SK-N-SH treated with all-trans-retinoic acid at 6 μM for 48 hours (cell line): ENCODE results near the gene SEC62.

Experiments
- ATAC-seq: fragments of 200-7000 bp; cut with Tn5 transposase; 3 replicates; pipeline ENCODE4 v1.9.1; 2020; ENCODE audit warnings: mild to moderate bottlenecking, moderate library complexity
- ARNTL ChIP-seq: fragments of 450-650 bp; formaldehyde crosslinking; IDR thresholded peaks from 2 replicates; pipeline ENCODE4 v1.5.0; 2020; ENCODE audit warnings: low read depth, mild to moderate bottlenecking, moderate library complexity, borderline replicate concordance
- BACH2 ChIP-seq: fragments of 250-450 bp; sonication (Bioruptor Pico); IDR thresholded peaks from 2 replicates; pipeline ENCODE4 v1.9.0; 2021; ENCODE audit warnings: mild to moderate bottlenecking, borderline replicate concordance
- CREB5 ChIP-seq: fragments of 250-450 bp; sonication (Bioruptor Pico); IDR thresholded peaks from 2 replicates; pipeline ENCODE4 v1.5.1; 2020; ENCODE audit warnings: low read depth, mild to moderate bottlenecking, moderate library complexity
- CSDC2 ChIP-seq: fragments of 250-450 bp; sonication (Bioruptor Pico); IDR thresholded peaks from 2 replicates; pipeline ENCODE4 v1.5.0; 2020; ENCODE audit warnings: mild to moderate bottlenecking, moderate library complexity
- CSRNP3 ChIP-seq: fragments of 250-450 bp; sonication (Bioruptor Pico); IDR thresholded peaks from 2 replicates; pipeline ENCODE4 v1.5.1; 2021; ENCODE audit warnings: mild to moderate bottlenecking, moderate library complexity
- ESRRG ChIP-seq: fragments of 250-450 bp; sonication (Bioruptor Pico); IDR thresholded peaks from 2 replicates; pipeline ENCODE4 v1.6.1; 2021; ENCODE audit warnings: mild to moderate bottlenecking
- GLIS3 ChIP-seq: fragments of 250-450 bp; sonication (Bioruptor Pico); IDR thresholded peaks from 2 replicates; pipeline ENCODE4 v1.5.0; 2020; ENCODE audit warnings: mild to moderate bottlenecking, moderate library complexity
- ISL1 ChIP-seq: fragments of 250-450 bp; sonication (Bioruptor Pico); IDR thresholded peaks from 2 replicates; pipeline ENCODE4 v2.1.2; 2022; ENCODE audit warnings: mild to moderate bottlenecking, moderate library complexity
- OSR1 ChIP-seq: fragments of 250-450 bp; sonication (Bioruptor Pico); IDR thresholded peaks from 2 replicates; pipeline ENCODE4 v1.8.0; 2022; ENCODE audit warnings: moderate library complexity, mild to moderate bottlenecking, inconsistent platforms
- PATZ1 ChIP-seq: fragments of 250-450 bp; sonication (Bioruptor Pico); IDR thresholded peaks from 2 replicates; pipeline ENCODE4 v1.8.0; 2020; ENCODE audit warnings: mild to moderate bottlenecking, moderate library complexity, borderline replicate concordance
- POU6F1 ChIP-seq: fragments of 250-450 bp; sonication (Bioruptor Pico); IDR thresholded peaks from 2 replicates; pipeline ENCODE4 v1.8.0; 2021; ENCODE audit warnings: low read depth, mild to moderate bottlenecking, moderate library complexity, borderline replicate concordance
- RARB ChIP-seq: fragments of 250-450 bp; sonication (Bioruptor Pico); IDR thresholded peaks from 2 replicates; pipeline ENCODE4 v1.8.0; 2021; ENCODE audit warnings: mild to moderate bottlenecking, moderate library complexity
- SNAI2 ChIP-seq: fragments of 250-450 bp; sonication (Bioruptor Pico); IDR thresholded peaks from 2 replicates; pipeline ENCODE4 v1.5.0; 2020; ENCODE audit warnings: mild to moderate bottlenecking, moderate library complexity
- TCF4 ChIP-seq: fragments of 250-450 bp; sonication (Bioruptor Pico); IDR thresholded peaks from 2 replicates; pipeline ENCODE4 v1.8.0; 2021; ENCODE audit warnings: mild to moderate bottlenecking, moderate library complexity, borderline replicate concordance
- TOX ChIP-seq: fragments of 250-450 bp; sonication (Bioruptor Pico); IDR thresholded peaks from 2 replicates; pipeline ENCODE4 v1.8.0; 2021; ENCODE audit warnings: mild to moderate bottlenecking, moderate library complexity, borderline replicate concordance
- TSHZ2 ChIP-seq: fragments of 250-450 bp; sonication (Bioruptor Pico); IDR thresholded peaks from 2 replicates; pipeline ENCODE4 v1.5.0; 2020; ENCODE audit warnings: mild to moderate bottlenecking, moderate library complexity
- ZC3H10 ChIP-seq: fragments of 250-450 bp; sonication (Bioruptor Pico); IDR thresholded peaks from 2 replicates; pipeline ENCODE4 v1.5.1; 2021; ENCODE audit warnings: mild to moderate bottlenecking, moderate library complexity
- ZFP3 ChIP-seq: fragments of 250-450 bp; sonication (Bioruptor Pico); IDR thresholded peaks from 2 replicates; pipeline ENCODE4 v1.5.0; 2020; ENCODE audit warnings: mild to moderate bottlenecking, moderate library complexity
- ZFP30 ChIP-seq: fragments of 450-650 bp; formaldehyde crosslinking; IDR thresholded peaks from 2 replicates; pipeline ENCODE4 v1.5.0; 2022; ENCODE audit warnings: mild to moderate bottlenecking, moderate library complexity
- ZNF565 ChIP-seq: fragments of 450-650 bp; formaldehyde crosslinking; conservative IDR thresholded peaks from 2 replicates; pipeline ENCODE4 v1.5.0; 2020; ENCODE audit warnings: low read depth, mild to moderate bottlenecking, moderate library complexity
- ZNF70 ChIP-seq: fragments of 450-650 bp; formaldehyde crosslinking; IDR thresholded peaks from 2 replicates; pipeline ENCODE4 v1.5.0; 2020; ENCODE audit warnings: mild to moderate bottlenecking, moderate library complexity
- ZNF8 ChIP-seq: fragments of 450-650 bp; formaldehyde crosslinking; IDR thresholded peaks from 2 replicates; pipeline ENCODE4 v1.5.0; 2020; ENCODE audit warnings: mild to moderate bottlenecking, moderate library complexity

Gene SEC62

GRCh38 chr3:169955406-169955805 is 11.2 kb upstream of the SEC62 start:
- ATAC-seq, result no peak
- TF ChIP-seq ISL1 (CRISPR knock-in tag), result no peak
- no peak for TF ChIP-seq ZNF8 (CRISPR knock-in tag)
- no peak for TF ChIP-seq BACH2 (CRISPR knock-in tag)
- TF ChIP-seq OSR1, result no peak
- no peak for TF ChIP-seq ARNTL
- TF ChIP-seq ZNF565 (CRISPR knock-in tag), result no peak
- TF ChIP-seq PATZ1 (CRISPR knock-in tag), result no peak
- no peak for TF ChIP-seq CREB5 (CRISPR knock-in tag)
- no peak for TF ChIP-seq TOX (CRISPR knock-in tag)
- TF ChIP-seq TSHZ2 (CRISPR knock-in tag), result no peak
- no peak for TF ChIP-seq POU6F1
- TF ChIP-seq ZFP3, result no peak
- TF ChIP-seq ESRRG (CRISPR knock-in tag), result no peak
- no peak for TF ChIP-seq RARB (CRISPR knock-in tag)
- TF ChIP-seq SNAI2 (CRISPR knock-in tag), result no peak
- no peak for TF ChIP-seq CSDC2 (CRISPR knock-in tag)
- TF ChIP-seq GLIS3 (CRISPR knock-in tag), result no peak
- no peak for TF ChIP-seq TCF4 (CRISPR knock-in tag)
- no peak for TF ChIP-seq ZFP30 (CRISPR knock-in tag)

GRCh38 chr3:169964176-169964575 is 2.4 kb upstream of the SEC62 start:
- no peak for ATAC-seq
- TF ChIP-seq PATZ1 (CRISPR knock-in tag) (no peak), GLIS3 (CRISPR knock-in tag) (no peak), BACH2 (CRISPR knock-in tag) (no peak), CSDC2 (CRISPR knock-in tag) (no peak), ZNF565 (CRISPR knock-in tag) (no peak), OSR1 (no peak), CREB5 (CRISPR knock-in tag) (no peak), SNAI2 (CRISPR knock-in tag) (no peak), ZNF70 (CRISPR knock-in tag) (no peak), ZNF8 (CRISPR knock-in tag) (no peak), ZC3H10 (CRISPR knock-in tag) (no peak), POU6F1 (no peak), ISL1 (CRISPR knock-in tag) (no peak), ESRRG (CRISPR knock-in tag) (no peak), ARNTL (no peak), ZFP30 (CRISPR knock-in tag) (no peak), CSRNP3 (CRISPR knock-in tag) (no peak)
